Stimulated activated CD4-positive, alpha-beta T cell treated with anti-CD3 and anti-CD28 coated beads, Interleukin-4, amount 100 ng/mL, for 4 hours (primary cell): Measurements from ENCODE around the gene RRP36.
"Not testable (repeated sequence)": the region's sequence is repeated elsewhere in the genome, so short reads cannot be mapped to it uniquely, and the experiment has no call there.

Experiments used
- DNase-seq, 2 experiments: peaks; one replicate each; pipeline ENCODE4 v3.0.0-alpha.2; 2020

The RRP36 gene, protein sequence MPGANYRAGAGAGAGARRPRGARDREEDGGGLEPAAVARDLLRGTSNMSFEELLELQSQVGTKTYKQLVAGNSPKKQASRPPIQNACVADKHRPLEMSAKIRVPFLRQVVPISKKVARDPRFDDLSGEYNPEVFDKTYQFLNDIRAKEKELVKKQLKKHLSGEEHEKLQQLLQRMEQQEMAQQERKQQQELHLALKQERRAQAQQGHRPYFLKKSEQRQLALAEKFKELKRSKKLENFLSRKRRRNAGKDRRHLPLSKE

DNA sequence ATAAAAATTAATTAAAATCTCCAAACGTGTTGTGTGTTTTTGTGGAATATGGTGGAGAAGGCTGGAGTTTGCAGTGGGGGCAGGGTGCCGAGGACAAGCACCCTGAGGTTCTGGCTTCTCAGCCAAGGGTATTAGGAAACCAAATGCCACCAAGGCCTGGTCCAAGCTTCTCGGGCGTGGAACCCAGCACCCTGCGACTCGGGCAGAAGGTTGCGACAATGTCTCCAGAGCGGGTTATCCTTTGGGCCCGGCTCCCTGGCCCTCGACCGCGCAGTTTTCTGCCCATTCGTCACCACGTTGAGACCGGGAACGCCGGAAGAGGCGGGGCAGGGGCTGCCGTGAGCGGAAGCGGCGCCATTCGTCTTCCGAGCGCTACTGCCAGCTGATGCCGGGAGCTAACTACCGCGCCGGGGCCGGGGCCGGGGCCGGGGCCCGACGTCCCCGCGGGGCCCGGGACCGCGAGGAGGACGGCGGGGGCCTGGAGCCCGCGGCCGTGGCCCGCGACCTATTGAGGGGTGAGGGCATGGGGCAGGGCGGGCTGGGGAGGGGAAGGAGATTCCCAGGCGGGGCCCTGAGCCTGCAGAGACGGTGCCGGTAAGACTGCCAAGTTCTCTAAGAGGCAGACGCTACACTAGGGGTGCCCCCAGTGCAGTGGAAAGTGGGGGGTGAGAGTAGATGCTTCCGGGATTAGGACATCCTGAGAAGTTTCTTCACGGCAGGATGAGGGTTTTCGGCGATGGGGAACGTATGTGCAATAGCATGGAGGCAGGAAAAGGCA lies at the start of gene RRP36:
Gene RRP36 (plus strand): TSS at position 354 of the 778 bp plus-strand sequence. CDS start 32 bp downstream, at position 386.
- peak; percentile 71 to 75 for DNase-seq

DNA sequence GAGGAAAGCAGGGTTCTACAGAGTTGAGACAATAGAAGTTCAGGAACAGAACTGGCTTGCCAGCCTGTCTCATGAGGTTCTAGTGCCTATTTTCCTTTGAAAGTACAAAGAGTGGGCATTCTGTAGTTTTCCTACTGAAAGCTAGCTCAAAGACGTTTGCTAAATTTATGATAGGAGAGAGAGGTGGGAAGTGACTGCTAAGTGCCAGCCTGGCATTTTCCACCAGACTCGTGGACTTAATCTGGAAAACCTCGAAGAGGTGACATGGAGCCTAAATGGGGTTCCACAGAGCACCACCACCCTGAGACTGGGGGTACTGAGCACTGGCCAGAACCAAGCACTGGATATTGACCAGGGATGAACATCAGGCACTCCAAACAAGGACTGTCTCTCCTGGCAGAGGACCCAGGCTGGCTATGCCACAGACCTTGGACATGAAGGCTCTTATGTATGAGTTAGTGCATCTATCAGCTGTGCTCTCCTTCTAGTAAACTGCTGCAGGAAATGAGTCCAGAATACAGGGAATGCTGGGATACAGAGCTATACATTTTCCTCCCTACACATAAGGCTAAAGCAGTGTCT lies 49.6 kb upstream of the RRP36 start:
- DNase-seq = no peak

DNA sequence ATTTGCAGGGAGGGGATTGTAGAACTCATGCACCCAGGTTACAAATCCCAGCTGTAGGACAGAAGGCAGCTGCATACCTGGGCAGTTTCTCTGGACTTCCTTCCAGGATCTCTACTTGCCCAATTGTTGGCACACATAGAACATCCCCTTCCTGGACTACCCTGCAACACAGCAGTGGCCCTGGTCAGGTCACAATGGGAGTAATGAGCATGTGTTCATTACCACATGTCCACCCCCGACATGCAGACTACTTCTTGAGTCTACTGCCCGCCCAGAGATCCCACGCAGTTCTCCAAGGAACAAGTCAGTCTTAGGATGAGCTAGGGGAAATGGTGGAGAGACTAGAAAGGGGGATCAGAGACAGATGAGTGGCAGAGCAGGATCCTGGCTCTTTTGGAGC lies 47.5 kb upstream of the RRP36 start:
- no peak for DNase-seq

DNA sequence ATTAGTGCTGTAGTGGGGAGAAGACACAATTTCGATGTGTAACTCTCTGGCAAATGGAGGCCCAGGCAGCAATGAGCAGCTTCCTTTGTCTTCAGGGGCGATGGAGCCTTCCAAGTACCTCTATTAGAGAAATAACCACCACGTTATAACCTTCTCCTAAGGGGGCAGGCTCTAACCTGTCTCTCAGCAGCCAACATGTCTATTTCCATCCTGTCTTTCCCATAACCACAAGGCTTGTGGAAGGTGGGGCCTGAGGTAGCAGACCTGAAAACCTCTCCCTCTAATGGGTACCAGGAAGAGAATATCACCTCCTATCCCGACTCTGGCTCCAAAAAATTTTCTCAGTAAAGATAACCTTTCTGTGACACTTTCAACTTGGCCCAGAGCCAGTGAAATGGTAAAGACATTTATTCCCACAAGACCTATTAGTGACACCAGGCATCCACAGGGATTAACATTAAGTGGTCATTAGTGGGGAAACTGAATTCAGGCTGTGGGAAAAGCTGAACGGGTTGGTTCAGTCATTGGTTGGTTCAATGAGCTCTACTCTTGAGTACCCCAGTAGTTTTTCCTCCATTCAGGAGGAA lies 46.4 kb upstream of the RRP36 start:
- DNase-seq = no peak

DNA sequence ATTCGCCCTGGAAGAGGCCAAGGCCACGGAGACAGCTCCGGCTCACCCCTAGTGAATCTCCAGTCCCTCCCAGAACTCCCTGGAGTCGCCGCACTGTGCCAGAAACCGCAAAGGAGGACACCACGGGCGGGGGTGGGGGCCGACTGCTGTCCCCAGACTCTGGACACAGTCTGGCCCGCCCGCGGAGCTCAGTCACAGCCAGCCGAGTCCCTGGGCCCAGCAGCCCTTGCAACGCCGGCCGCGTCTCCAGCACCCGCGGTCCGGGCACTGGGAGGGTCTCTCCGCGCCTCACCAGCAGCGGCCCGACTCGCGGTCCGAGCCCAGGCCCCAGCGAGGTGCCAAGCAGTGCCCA lies 43.0 kb upstream of the RRP36 start:
- peak in 1 of 2 experiments; percentile 19 for DNase-seq

DNA sequence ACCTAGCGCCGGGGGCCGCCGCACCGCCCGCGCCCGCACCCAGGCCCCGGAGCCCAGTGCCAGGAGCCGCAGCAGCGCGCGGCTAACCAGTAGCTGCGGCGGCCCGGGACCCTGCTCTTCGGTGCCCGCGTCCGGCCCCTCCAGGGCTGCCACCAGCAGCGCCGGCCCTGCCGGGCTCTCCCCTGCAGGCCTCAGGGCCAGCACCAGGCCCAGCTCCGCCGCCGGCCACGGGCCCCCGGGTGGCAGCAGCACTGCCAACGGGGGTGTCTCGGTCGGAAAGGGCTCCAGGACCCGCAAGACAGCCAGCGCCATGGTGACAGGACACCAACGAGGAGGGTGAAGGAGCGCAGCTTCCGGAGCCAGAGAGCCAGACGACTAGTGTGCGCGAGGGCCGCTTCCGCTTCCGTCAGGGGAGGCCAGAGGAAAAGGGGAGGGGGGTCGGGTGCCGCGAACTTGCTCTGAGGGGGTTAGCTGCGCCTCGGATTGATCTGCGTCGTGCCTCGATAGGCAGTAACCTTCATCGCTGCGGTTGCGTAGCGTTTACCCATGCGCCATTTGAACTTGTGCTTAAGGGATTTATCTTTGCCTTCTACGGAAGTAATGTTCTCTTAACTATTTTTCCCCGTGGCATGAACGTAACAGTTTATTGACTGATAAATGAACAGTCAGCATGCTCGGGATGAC lies 42.4 kb upstream of the RRP36 start, which contains the start of gene PEX6:
Gene PEX6 (minus strand): TSS at position 343 of the 684 bp plus-strand sequence. CDS start 31 bp downstream, at position 312.
- DNase-seq = peak; percentile 87 to 91

DNA sequence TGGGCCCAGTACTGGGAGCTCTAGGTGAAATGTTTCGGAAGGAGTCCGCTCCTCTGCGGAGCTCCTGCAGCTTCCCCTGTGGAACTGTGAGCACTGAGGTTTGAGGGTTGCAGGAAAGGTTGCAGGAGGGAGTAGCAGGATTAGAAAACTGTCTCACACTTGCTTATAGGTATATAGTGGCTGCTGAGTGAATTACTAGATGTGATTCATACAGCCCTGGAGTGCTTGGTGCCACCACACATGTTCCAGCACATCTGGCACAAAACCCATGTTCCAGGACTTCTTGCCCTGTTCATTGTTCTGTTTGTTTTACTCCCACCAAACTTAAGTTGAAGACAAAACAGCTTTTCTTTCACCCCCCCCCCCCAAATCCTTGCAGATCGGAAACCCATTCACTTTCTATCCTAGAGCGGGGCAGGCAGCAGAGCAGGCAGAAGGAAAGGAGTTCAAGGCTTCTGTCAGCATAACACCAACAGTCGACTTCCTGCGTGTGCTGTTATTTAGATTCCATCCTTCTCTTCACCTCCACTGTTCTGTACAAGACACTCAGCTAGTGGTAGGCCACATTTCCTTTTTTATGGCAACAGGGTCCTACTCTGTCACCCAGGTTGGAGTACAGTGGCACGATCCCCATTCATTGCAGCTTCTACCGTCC lies 41.8 kb upstream of the RRP36 start:
- peak in 1 of 2 experiments; percentile 20 for DNase-seq

DNA sequence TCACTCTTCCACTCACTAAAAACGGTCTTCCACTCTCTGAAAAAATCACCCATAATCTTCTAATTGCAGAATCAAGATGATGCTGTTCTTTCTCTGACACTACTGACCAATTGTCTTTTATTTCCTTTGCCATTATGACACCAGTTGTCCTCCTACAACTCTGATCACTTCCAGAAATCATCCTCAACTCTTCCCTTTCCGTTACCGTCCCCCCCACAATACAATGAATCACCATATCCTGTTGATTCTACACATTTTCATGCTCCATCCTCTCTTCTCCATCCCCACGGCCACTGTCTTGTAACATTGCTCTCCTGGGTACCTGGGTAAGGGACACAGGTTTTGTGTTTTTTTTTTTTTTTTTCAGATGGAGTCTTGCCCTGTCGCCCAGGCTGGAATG lies 39.6 kb upstream of the RRP36 start:
- no peak for DNase-seq

DNA sequence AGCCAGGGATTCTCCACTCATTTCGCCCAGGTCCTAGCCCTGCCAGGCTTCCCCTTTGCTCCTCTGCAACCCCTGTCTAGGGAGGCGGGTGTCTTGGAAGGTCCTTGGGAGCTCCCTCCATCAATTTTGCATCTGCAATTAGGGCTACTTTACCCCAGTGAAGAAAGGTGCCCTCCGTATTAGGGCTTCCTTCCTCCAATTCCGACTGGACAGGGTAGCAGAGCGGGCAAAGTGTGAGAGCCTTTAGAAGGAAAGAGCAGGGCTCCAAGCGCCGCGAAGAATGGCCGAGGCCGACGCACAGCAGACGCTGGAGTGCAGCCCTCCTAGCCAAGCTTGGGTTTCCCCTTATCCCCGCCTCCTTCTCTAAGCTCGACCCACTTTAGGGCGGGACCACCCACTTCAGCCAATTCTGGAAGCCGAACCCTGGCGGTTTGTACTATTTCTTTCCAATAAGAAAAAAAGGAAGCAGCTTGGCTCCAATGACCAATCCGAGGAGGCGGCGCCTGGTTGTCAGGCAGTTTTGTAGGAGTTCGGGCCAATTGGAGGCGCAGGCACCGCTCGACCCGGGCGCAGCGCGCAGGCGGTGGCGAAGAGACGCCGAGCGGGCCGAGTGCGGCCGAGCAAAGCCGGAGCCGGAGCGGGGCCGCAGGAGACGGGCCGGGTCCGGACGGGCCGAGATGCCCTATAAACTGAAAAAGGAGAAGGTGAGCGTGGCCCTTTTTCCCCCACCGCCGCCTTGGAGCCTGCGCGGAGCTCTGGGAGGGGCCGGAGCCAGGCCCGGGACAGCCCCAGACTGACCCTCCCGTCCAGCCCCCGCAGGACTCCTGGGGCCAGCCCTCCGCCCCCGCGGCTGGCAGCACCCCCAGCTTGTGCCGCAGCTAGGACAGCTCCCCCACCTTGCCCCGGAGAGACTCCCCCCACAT lies 37.2 kb upstream of the RRP36 start, which contains the start of gene PPP2R5D:
Gene PPP2R5D (plus strand): TSS at position 570 of the 923 bp plus-strand sequence. CDS start 108 bp downstream, at position 678.
- peak; percentile 88 to 97 for DNase-seq

DNA sequence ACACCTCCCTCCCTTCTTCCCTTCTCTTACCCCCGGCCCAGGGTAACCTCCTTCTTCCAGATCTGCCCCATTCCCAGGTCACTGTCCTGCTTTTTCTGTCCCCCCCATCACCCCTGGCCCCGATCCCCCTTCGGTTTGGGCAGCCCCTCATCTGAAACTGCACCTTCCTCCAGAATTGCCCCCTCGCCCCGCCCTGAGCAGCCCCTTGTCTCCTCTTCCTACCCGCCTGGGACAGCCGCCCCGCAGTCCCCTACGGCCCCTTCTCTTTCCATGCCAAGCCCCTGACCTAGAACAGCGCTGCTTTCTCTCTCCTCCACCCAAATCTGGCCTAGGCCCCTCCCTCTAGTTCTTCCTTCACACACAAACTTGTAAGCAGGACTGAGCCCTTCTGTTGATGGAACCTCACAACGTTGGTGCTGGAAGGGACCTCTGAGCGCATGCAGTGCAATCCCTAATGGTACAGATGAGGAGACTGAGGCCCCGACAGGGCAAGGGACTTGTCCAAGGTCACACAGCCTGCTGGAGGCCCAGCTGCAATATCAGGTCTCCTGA lies 36.4 kb upstream of the RRP36 start:
- DNase-seq = no peak

DNA sequence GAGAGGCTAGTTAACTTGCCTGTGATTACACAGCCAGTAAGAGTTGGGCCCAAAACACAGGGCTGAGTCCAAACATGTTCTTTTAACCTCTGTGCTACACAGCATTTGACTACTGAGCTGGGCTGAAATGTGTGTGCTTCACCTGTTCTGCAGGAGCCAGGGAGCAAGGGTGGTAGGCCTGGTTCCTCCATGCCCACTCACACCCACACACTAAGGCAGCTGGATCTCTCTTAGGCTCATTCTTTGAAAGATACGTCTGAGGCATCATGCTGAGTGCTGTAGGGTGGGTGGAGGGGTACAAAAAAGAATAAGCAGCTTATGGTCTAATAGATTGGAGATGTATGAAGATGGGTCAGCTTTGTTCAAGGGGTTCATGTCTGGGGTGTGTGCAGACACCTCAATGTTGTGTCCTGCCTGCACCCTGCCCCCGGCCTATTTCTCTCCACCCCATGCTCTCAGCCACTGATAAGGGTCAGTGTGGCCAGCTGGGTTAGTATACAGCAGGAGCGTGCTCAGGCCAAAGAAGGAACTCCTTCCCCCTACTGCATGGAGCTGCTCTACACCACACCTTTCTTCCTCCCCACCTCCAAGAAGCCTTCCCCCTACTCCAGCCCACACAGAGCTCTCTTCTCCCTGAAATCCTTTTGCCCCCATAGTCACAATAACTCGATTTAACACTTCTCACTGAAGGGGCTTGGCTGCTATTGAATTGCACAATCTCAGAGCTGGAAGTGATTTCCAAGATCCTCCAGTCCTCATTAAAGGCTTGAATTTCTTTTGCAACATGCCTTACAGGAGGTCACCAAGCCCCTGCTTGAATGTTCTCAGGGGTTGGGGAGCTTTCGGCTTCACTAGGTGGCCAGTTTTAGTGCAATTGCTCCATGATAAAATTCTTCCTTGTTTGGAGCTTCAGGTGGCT lies 33.6 kb upstream of the RRP36 start:
- no peak for DNase-seq

DNA sequence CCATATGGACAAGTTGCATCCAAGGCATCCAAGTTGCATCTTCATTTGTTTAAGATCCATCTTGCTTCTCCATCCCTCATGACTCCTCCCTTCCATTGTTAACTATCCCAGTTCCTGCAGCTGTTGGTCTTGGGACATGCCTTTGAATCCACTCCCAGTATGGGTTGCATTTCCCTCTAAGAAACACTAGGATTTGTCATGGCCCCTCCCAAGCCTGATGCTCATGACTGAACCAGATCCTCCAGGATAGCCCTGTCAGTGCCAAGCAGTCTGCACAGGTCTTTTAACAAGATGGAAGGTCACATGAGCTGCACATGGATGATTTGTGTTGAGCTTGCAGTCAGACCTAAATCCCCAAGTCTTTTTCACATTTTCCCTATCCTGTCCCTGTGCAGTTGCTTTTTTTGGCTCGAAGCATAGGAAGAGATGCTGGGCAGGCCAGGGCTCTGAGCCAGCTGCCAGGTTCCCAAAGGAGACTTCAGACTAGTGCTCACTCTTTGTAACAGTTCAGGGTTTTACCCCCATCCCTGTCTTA lies 32.9 kb upstream of the RRP36 start:
- DNase-seq = no peak

DNA sequence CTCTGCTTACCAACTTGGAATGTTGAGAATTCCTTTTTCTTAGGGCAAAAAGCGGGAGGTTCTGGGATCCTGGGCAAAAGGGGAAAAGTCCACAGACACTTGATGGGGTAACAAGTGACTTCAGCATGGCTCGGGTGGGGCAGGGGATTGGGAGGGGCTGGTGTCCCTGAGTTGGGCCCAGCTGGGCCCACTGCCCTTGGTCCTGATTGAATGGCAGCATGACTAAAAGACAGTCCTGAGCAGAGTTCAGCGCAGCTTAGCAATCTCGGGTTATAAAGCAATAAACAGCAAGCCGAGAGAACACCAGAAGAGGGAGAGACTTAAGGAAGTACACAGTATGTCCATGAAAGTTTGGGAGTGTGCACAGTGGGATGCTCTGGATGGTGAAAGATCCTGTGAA lies 31.5 kb upstream of the RRP36 start:
- no peak for DNase-seq

DNA sequence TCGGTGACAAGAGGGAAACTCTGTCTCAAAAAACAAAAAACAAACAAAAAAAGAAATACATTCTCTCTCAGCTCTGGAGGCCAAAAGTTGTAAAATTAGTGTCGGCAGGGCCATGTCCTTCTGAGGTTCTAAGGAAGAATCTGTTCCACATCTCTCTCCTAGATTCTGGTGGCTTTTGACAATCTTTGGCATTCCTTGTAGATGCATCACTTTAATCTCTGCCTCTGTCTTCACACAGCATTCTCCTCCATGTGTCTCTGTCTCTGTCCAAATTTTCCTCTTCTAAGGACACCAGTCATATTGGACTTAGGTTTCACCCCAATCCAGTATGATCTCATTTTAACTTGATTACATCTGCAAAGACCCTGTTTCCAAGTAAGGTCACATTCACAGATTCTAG lies 28.0 kb upstream of the RRP36 start:
- DNase-seq = no peak

DNA sequence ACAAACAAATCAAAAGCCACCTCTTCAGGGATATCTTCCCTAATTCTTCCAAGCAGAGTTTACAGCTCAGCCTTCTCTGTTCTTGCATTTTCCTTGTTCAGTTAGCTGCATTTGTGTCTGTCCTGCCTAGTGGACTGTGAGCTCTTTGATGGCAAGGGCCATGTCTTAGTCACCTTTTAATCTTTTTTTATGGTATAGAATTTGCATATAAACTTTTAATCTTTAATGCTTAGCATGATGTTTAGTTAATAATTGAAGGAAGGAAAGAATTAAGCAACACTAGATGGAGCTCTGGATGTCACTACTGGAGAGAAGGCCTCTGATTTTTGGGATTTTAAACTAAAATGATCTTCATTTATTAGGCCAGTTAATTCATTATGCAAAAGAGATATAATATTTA lies 24.9 kb upstream of the RRP36 start:
- DNase-seq = no peak

DNA sequence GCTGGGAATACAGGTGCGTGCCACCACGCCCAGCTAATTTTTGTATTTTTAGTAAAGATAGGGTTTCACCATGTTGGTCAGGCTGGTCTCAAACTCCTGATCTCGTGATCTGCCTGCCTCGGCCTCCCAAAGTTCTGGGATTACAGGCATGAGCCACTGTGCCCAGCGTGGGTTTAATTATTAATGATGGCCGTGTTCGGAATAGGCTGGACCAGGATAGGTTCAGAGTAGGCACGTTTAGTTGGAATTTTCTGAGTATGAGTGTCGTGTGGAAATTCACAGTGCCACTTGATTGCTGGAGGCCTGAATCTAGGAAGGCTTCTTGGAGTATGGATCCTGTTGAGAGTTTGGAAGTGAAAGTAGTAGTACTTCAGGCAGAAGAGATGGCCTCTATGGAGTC lies 23.2 kb upstream of the RRP36 start:
- DNase-seq = not testable (repeated sequence)

DNA sequence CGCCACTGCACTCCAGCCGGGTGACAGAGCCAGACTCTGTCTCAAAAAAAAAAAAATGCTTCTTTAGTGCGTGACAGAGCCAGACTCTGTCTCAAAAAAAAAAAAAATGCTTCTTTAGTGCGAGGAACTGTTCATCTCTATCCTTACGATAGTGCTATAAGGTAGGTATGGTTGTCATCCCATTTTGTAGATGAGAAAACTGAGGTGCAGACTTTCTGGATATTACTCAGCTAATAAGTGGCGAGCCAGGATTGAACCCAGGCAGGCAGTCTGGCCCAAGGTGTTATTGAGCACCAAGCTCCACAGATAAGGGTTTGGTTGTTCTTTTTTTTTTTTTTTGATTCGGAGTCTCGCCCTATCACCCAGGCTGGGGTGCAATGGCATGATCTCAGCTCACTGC lies 19.6 kb upstream of the RRP36 start:
- DNase-seq = no peak

DNA sequence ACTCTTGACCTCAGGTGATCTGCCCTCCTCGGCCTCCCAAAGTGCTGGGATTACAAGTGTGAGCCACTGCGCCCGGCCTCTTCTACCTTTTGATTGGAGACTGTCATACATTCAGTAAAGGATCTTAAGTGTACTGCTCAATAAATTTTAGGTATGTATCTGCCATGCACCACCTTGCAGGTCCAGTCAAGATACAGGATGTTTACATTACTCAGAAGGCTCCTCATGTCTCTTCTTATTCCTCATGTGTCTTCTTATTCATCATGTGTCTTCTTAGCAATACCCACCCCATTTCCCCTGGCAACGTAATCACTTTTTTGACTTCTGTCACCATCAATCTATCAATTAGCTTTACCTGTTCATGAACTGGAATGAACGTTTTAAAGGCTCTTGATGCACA lies 15.6 kb upstream of the RRP36 start:
- DNase-seq = no peak

DNA sequence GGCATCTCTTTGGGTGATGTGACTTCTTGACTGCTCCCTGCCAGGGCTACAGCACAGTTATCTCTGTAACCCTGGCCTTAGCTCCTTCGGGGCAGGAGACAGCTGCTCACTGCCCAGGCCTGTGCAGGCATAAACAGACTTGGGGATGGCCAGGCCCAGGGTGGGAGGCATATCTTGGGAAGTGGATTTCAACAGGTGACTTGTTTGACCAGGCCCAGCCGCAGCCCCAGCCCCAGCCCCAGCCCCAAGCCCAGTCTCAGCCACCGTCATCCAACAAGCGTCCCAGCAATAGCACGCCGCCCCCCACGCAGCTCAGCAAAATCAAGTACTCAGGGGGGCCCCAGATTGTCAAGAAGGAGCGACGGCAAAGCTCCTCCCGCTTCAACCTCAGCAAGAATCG lies 15.2 kb upstream of the RRP36 start:
- DNase-seq = no peak
